ENCODE data around the gene LRRC4C.

The LRRC4C gene

GRCh38 chr11:40445391-40445790, 1014.1 kb downstream of the LRRC4C start:
- no peak for DNase-seq (ENCODE audit: low read depth)

GRCh38 chr11:40444151-40444550, 1015.3 kb downstream of the LRRC4C start:
- no peak for DNase-seq (ENCODE audit: low read depth)

GRCh38 chr11:40435344-40435743, 1024.1 kb downstream of the LRRC4C start:
- DNase-seq (ENCODE audit: low read depth) = no peak

- DNase-seq (ENCODE audit: low read depth) = no peak
These were observed 1024.5 kb downstream of the LRRC4C start for GRCh38 chr11:40434926-40435325.

GRCh38 chr11:40432358-40432757, 1027.1 kb downstream of the LRRC4C start:
- DNase-seq (ENCODE audit: low read depth) = no peak

- no peak for DNase-seq (ENCODE audit: low read depth)
These were observed 1034.3 kb downstream of the LRRC4C start for GRCh38 chr11:40425168-40425567.

GRCh38 chr11:40421208-40421981, 1038.1 kb downstream of the LRRC4C start:
- DNase-seq (ENCODE audit: low read depth) = no peak

- no peak for DNase-seq (ENCODE audit: low read depth)
These were observed 1041.8 kb downstream of the LRRC4C start for GRCh38 chr11:40417627-40418026.

- no peak for DNase-seq (ENCODE audit: low read depth)
These were observed 1052.1 kb downstream of the LRRC4C start for GRCh38 chr11:40407355-40407754.

- no peak for DNase-seq (ENCODE audit: low read depth)
These were observed 1053.8 kb downstream of the LRRC4C start for GRCh38 chr11:40405614-40406013.

- no peak for DNase-seq (ENCODE audit: low read depth)
These were observed 1056.1 kb downstream of the LRRC4C start for GRCh38 chr11:40403321-40403720.

- no peak for DNase-seq (ENCODE audit: low read depth)
These were observed 1058.2 kb downstream of the LRRC4C start for GRCh38 chr11:40401132-40401853.

GRCh38 chr11:40397141-40397540, 1062.3 kb downstream of the LRRC4C start:
- DNase-seq (ENCODE audit: low read depth) = no peak

- no peak for DNase-seq (ENCODE audit: low read depth)
These were observed 1065.9 kb downstream of the LRRC4C start for GRCh38 chr11:40393511-40393910.

GRCh38 chr11:40391679-40392078, 1067.8 kb downstream of the LRRC4C start:
- DNase-seq (ENCODE audit: low read depth) = no peak

GRCh38 chr11:40388097-40388818, 1071.2 kb downstream of the LRRC4C start:
- no peak for DNase-seq (ENCODE audit: low read depth)

GRCh38 chr11:40387240-40387980, 1072.0 kb downstream of the LRRC4C start:
- DNase-seq (ENCODE audit: low read depth) = no peak

GRCh38 chr11:40384991-40385390, 1074.5 kb downstream of the LRRC4C start:
- no peak for DNase-seq (ENCODE audit: low read depth)

- DNase-seq (ENCODE audit: low read depth) = no peak
These were observed 1078.0 kb downstream of the LRRC4C start for GRCh38 chr11:40381481-40381880.

- no peak for DNase-seq (ENCODE audit: low read depth)
These were observed 1078.6 kb downstream of the LRRC4C start for GRCh38 chr11:40380835-40381234.

GRCh38 chr11:40376331-40376730, 1083.1 kb downstream of the LRRC4C start:
- DNase-seq (ENCODE audit: low read depth) = no peak
